ENCODE measurements around the gene CSH2. TPM values are rescaled to one million over a fixed set of nuclear protein-coding genes. Genes with fewer than 3 reads are reported as not detected.

CSH2 gene
- total RNA-seq, 1 donor from 2014 or later: not detected

GRCh38 chr17:63838631-63839171 is 34.8 kb downstream of the CSH2 start:
- no peaks in the 10 kb centered on the region for H3K9me3 ChIP-seq
- H3K27me3 ChIP-seq: no peaks in the 10 kb centered on the region
- peak overlapping the region; percentile 41 to 98 for H3K4me3 ChIP-seq
- peak overlapping the region; percentile 89 to 97 for H3K27ac ChIP-seq
- intact Hi-C loops (cut with DNase I): no loop called here
- peak in 1 of 3 experiments; percentile 4 for TF ChIP-seq CTCF (IDR thresholded peaks at IDR 0.05)
- peak; percentile 80 to 96 for DNase-seq (ENCODE audit: low spot score in 2 of 2)
- H3K4me1 ChIP-seq: peaks cover 31 to 47% of the 10 kb centered on the region in 2 donors
- H3K36me3 ChIP-seq: peaks cover 32 to 36% of the 10 kb centered on the region in 2 donors

- Histone ChIP-seq H3K4me3 (peak overlapping the region; percentile 41 to 98), H3K27ac (peak overlapping the region; percentile 89 to 97), H3K4me1 (peaks cover 31 to 46% of the 10 kb centered on the region in 2 donors), H3K27me3 (no peaks in the 10 kb centered on the region), H3K36me3 (peaks cover 38 to 42% of the 10 kb centered on the region in 2 donors), H3K9me3 (no peaks in the 10 kb centered on the region)
- TF ChIP-seq CTCF (IDR thresholded peaks at IDR 0.05): no peak
- intact Hi-C loops (cut with DNase I): no loop called here
- DNase-seq (ENCODE audit: low spot score in 2 of 2): no peak
These were observed 35.4 kb downstream of the CSH2 start for GRCh38 chr17:63837962-63838600.

GRCh38 chr17:63837480-63837879 is 36.0 kb downstream of the CSH2 start:
- H3K36me3 ChIP-seq: peaks cover 44 to 48% of the 10 kb centered on the region in 2 donors
- H3K4me1 ChIP-seq: peaks cover 31 to 44% of the 10 kb centered on the region in 2 donors
- H3K4me3 ChIP-seq: peak overlapping the region in 1 of 2 donors; percentile 98
- peak overlapping the region; percentile 89 to 97 for H3K27ac ChIP-seq
- no peak for TF ChIP-seq CTCF (IDR thresholded peaks at IDR 0.05)
- no peaks in the 10 kb centered on the region for H3K27me3 ChIP-seq
- intact Hi-C loops (cut with DNase I): no loop called here
- DNase-seq (ENCODE audit: low spot score in 2 of 2): no peak
- H3K9me3 ChIP-seq: no peaks in the 10 kb centered on the region

- TF ChIP-seq CTCF (IDR thresholded peaks at IDR 0.05): no peak
- intact Hi-C loops (cut with DNase I): no loop called here
- DNase-seq (ENCODE audit: low spot score in 2 of 2): no peak
- Histone ChIP-seq H3K4me3 (no peak overlapping the region), H3K27me3 (no peaks in the 10 kb centered on the region), H3K36me3 (peaks cover 51 to 55% of the 10 kb centered on the region in 2 donors), H3K27ac (peak overlapping the region in 1 of 2 donors; percentile 97), H3K9me3 (no peaks in the 10 kb centered on the region), H3K4me1 (peaks cover 31 to 44% of the 10 kb centered on the region in 2 donors)
These were observed 36.7 kb downstream of the CSH2 start for GRCh38 chr17:63836811-63837210.

GRCh38 chr17:63835167-63835720 is 38.2 kb downstream of the CSH2 start:
- no peak for DNase-seq (ENCODE audit: low spot score in 2 of 2)
- no peak for TF ChIP-seq CTCF (IDR thresholded peaks at IDR 0.05)
- no peak overlapping the region for H3K27ac ChIP-seq
- no peaks in the 10 kb centered on the region for H3K9me3 ChIP-seq
- H3K27me3 ChIP-seq: no peaks in the 10 kb centered on the region
- no peak overlapping the region for H3K4me3 ChIP-seq
- H3K4me1 ChIP-seq: peaks cover 21 to 32% of the 10 kb centered on the region in 2 donors
- peaks cover 67 to 71% of the 10 kb centered on the region in 2 donors for H3K36me3 ChIP-seq
- intact Hi-C loops (cut with DNase I): no loop called here

Measured in ascending aorta (tissue), 2 donors.